A673 (cell line): ENCODE measurements around the gene MAP7. TPM values are rescaled to one million over a fixed set of nuclear protein-coding genes. Genes with fewer than 3 reads are reported as not detected.

Experiments
- Bru-seq: library from RNA; stranded (reverse); fragments of 400-500 nt; gene quantifications from one replicate; lab custom pipeline; 2021; lab: Mats Ljungman, UMichigan
- BruChase-seq, 2 experiments: library from RNA; stranded (reverse); fragments of 400-500 nt; gene quantifications; one replicate each; lab custom pipeline; 2021; lab: Mats Ljungman, UMichigan
- BruUV-seq: library from RNA; stranded (reverse); fragments of 400-500 nt; replicated peaks from 2 replicates; lab custom pipeline; 2021; lab: Mats Ljungman, UMichigan
- CTCF ChIA-PET: fragments of 300-600 bp; sonication (Branson Sonifier 250); formaldehyde crosslinking; loops from one replicate; lab custom pipeline; 2022; ENCODE audit warnings: antibody characterized with exemption; lab: Charles Lee
- POLR2A ChIA-PET: fragments of 300-600 bp; sonication (Branson Sonifier 250); formaldehyde crosslinking; loops from one replicate; lab custom pipeline; 2022; ENCODE audit warnings: antibody characterized with exemption; ENCODE audit not compliant: low non-redundant PET; lab: Charles Lee
- DNase-seq: peaks from one replicate; pipeline ENCODE4 v3.0.0-alpha.2; 2015; ENCODE audit warnings: low spot score
- H3K27ac ChIP-seq: fragments of 200-600 bp; sonication (generic); 2 replicates; pipeline ENCODE4 v1.5.1; 2016; ENCODE audit warnings: mixed run types, low read depth, mild to moderate bottlenecking, mixed read lengths, antibody characterized with exemption, low read length; ENCODE audit not compliant: poor library complexity, severe bottlenecking
- H3K27me3 ChIP-seq: fragments of 200-600 bp; sonication (generic); replicated peaks from 2 replicates; pipeline ENCODE4 v1.6.1; 2017; ENCODE audit warnings: mixed run types, low read depth, mild to moderate bottlenecking, mixed read lengths, antibody characterized with exemption, low read length; ENCODE audit not compliant: insufficient read depth, poor library complexity
- H3K36me3 ChIP-seq: fragments of 200-600 bp; sonication (generic); 2 replicates; pipeline ENCODE4 v1.6.1; 2016; ENCODE audit warnings: mixed run types, mild to moderate bottlenecking, mixed read lengths, antibody characterized with exemption, low read length; ENCODE audit not compliant: insufficient read depth, poor library complexity, severe bottlenecking
- H3K4me1 ChIP-seq: fragments of 200-600 bp; sonication (generic); 2 replicates; pipeline ENCODE4 v1.6.1; 2017; ENCODE audit warnings: mixed run types, mild to moderate bottlenecking, mixed read lengths, antibody characterized with exemption, low read length; ENCODE audit not compliant: insufficient read depth, poor library complexity, severe bottlenecking
- H3K4me3 ChIP-seq: fragments of 200-600 bp; sonication (generic); 2 replicates; pipeline ENCODE4 v1.5.1; 2016; ENCODE audit warnings: low read depth, mixed run types, mild to moderate bottlenecking, mixed read lengths, low read length; ENCODE audit not compliant: poor library complexity, severe bottlenecking
- H3K9me3 ChIP-seq: fragments of 200-600 bp; sonication (generic); 2 replicates; pipeline ENCODE4 v1.6.1; 2016; ENCODE audit warnings: mixed run types, low read depth, mild to moderate bottlenecking, mixed read lengths, antibody characterized with exemption, low read length; ENCODE audit not compliant: poor library complexity, severe bottlenecking
- EZH2 ChIP-seq: fragments of 200-600 bp; sonication (generic); IDR thresholded peaks from 2 replicates; pipeline ENCODE4 v1.6.1; 2017; ENCODE audit warnings: borderline replicate concordance, low read depth, mild to moderate bottlenecking, mixed read lengths, antibody characterized with exemption, low read length; ENCODE audit not compliant: poor library complexity, severe bottlenecking
- intact Hi-C: fragments of 100-400 bp; cut with micrococcal nuclease; formaldehyde crosslinking; loops from one replicate; pipeline ENCODE4 v1.10.0; 2022; ENCODE audit not compliant: unreplicated experiment
- long read RNA-seq: library from polyadenylated mRNA; stranded (forward); transcript quantifications from one replicate; pipeline ENCODE4 v2.0.0, GENCODE V29; 2022
- total RNA-seq: library from RNA; stranded (reverse); gene quantifications from 2 replicates; pipeline ENCODE4 v1.2.3, GENCODE V29; 2021
- TF ChIP-seq, protein P1 (sequence below): fragments of 300-800, 200-600 bp; sonication (generic); conservative IDR thresholded peaks from 2 replicates; pipeline ENCODE4 v1.5.1; 2017; ENCODE audit warnings: low read depth, mild to moderate bottlenecking, antibody characterized with exemption, low read length, moderate library complexity, mixed read lengths

Gene MAP7
- 0.09 TPM in 1 of 2 replicates, not detected in the other for total RNA-seq
- Bru-seq, nascent RNA = percentile 12 among the genes with signal in this experiment
- BruChase-seq, experiment 1, labeled RNA remaining after a 2-hour chase = percentile 13 among the genes with signal in this experiment
- percentile 18 among the genes with signal in this experiment for BruChase-seq, experiment 2, labeled RNA remaining after a 6-hour chase
- long read RNA-seq = 0 reads

DNA sequence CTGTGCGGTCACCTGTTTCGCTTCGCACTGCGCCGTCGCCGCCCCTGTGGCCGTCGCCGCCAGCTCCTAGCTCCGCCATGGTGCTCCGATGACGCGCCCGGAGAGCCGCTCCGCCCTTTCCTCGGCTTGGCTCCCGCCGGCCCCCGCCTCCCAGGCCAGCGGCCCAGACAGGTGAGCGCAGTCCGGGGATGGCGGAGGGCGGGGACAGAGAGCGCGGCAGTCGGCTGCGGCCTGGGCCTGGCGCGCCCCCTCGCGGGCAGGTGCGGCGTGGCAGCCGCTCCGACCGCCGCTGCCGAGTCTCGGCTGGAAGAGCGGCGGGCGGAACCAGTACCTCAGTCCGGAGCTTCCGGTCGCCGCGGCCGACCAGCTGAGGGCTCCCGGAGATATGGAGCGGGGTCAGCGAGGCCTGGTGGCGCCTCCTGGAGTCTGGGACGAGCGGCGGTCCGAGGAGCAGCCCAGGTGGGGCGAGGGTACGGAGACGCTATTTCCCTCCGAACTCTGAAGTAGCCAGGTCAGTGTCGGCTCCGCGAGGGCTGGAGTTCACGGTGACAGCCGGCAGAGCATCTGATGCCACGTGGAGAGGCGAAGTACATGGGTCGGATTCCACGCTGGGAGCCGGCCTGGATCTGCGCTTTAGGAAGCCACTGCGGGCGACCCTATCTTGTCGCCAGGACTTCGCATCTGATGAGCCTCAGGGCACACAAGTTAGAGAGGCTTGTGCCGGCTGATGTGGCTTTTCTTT, at the start of gene MAP7:
MAP7 (minus strand) TSS at position 93 of the 742 bp plus-strand sequence; CDS start at position 79, 14 bp downstream.
- Histone ChIP-seq H3K36me3 (no peaks in the 10 kb centered on the region), H3K9me3 (no peaks in the 10 kb centered on the region), H3K27me3 (peaks cover 43% of the 10 kb centered on the region), H3K27ac (no peak within 1 kb of the TSS), H3K4me3 (peak within 1 kb of the TSS; percentile 56), H3K4me1 (peaks cover 12% of the 10 kb centered on the region)
- POLR2A ChIA-PET = no interaction called here
- no peak for TF ChIP-seq EZH2
- TF ChIP-seq, protein P1, sequence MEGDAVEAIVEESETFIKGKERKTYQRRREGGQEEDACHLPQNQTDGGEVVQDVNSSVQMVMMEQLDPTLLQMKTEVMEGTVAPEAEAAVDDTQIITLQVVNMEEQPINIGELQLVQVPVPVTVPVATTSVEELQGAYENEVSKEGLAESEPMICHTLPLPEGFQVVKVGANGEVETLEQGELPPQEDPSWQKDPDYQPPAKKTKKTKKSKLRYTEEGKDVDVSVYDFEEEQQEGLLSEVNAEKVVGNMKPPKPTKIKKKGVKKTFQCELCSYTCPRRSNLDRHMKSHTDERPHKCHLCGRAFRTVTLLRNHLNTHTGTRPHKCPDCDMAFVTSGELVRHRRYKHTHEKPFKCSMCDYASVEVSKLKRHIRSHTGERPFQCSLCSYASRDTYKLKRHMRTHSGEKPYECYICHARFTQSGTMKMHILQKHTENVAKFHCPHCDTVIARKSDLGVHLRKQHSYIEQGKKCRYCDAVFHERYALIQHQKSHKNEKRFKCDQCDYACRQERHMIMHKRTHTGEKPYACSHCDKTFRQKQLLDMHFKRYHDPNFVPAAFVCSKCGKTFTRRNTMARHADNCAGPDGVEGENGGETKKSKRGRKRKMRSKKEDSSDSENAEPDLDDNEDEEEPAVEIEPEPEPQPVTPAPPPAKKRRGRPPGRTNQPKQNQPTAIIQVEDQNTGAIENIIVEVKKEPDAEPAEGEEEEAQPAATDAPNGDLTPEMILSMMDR = peak; percentile 68
- CTCF ChIA-PET = interaction anchor here (0.6 to 0.7 kb wide), 2 partner anchors 9 to 10 kb away, joined by 3 read pairs; no protein-coding TSS in a partner anchor
- no TSS peak for BruUV-seq
- intact Hi-C loops = no loop called here
- peak; percentile 23 for DNase-seq

DNA sequence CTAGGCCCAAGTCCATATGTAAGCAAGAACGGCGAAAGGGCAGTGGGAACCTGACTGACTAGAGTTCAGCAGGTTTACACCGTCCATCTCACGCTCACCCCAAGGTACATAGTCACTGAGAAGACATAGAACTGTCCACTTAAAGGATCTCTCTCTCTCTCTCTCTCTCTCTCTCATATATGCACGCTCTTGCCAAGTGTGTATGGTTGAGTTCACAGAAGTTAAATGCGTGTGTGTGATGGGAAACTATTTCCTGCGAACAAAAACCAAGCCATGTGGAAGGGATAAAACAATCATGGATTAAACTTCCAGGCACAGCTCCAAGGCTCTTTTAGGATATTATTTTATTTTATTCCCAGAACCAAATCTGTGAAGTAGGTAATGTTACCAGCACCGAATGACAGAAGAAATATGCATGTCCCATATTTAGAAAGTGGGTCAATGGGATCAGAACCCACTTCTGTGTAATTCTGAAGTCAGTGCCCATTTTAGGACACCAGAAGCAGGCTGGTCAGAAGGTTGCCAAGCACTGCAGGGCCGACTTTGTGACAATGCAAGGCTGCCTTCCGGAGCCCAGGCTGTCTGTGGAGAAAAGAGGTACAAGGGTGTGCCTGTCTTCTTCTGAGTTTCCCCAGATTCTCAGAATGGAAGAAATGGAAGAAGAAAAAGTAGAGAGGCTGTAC, 49.2 kb upstream of the MAP7 start:
- H3K27ac ChIP-seq = no peak overlapping the region
- intact Hi-C loops = no loop called here
- TF ChIP-seq, protein P1 = no peak
- no peak for TF ChIP-seq EZH2
- no peaks in the 10 kb centered on the region for H3K36me3 ChIP-seq
- H3K4me1 ChIP-seq = peaks cover 4% of the 10 kb centered on the region
- H3K4me3 ChIP-seq = no peak overlapping the region
- ChIA-PET POLR2A (no interaction called here), CTCF (no interaction called here)
- no peaks in the 10 kb centered on the region for H3K27me3 ChIP-seq
- BruUV-seq = no TSS peak
- peak; percentile 15 for DNase-seq
- no peaks in the 10 kb centered on the region for H3K9me3 ChIP-seq

DNA sequence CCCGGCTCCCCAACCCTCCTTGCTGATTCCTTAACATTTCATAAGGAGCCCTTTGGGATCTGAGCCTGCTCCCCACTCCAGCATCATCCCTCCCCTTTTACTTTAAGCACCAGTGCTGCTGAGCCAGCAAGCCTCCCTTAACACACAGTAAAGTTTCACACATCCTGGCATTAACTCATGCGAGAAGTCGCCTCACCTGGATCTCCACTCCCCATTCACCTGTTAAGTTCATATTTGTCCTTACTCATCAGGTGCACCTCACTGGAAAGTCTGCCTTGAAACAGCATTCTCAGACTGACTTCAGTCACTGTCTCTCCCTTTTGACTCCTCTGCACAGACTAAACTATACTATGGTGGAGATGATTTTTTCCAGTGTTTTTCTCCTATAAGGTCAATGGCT, 47.8 kb upstream of the MAP7 start:
- no peak for DNase-seq
- Histone ChIP-seq H3K36me3 (no peaks in the 10 kb centered on the region), H3K4me1 (peaks cover 15% of the 10 kb centered on the region), H3K9me3 (no peaks in the 10 kb centered on the region), H3K4me3 (no peak overlapping the region), H3K27ac (no peak overlapping the region), H3K27me3 (no peaks in the 10 kb centered on the region)
- intact Hi-C loops = no loop called here
- POLR2A ChIA-PET = no interaction called here
- BruUV-seq = no TSS peak
- CTCF ChIA-PET = no interaction called here
- no peak for TF ChIP-seq EZH2
- TF ChIP-seq, protein P1 = no peak
